ENCODE results near the gene PSMB8.

Gene PSMB8

DNA sequence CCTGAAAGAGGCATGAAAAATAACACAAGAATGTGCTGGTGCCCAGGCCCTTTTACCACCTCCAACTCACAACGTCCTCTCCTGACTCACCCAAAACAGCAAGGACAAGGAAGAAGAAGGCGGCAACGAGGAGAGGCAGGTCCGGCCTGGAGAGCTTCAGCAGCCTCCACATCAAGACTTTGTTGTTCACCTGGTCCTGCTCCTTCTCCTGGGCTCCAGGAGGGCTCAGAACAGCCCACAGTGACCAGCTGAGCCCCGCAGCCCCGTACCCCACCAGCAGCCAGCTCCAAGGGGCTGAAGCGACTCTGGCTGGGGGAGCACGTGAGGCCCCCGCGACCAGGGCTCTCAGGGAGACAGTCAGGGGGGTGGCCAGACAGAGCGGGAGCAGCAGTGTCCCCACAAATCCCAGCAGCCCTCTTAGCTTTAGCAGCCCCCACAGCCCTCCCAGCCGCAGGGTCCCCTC is 6.2 kb downstream of the PSMB8 start (continued):
- TF ChIP-seq HOXC10 (CRISPR knock-in tag; IDR thresholded peaks at IDR 0.05) (no peak), GLIS1 (tag by site-specific recombination; IDR thresholded peaks at IDR 0.05) (peak; percentile 72), ZNF561 (tag by site-specific recombination; IDR thresholded peaks at IDR 0.05; ENCODE audit: borderline replicate concordance) (0 out of 2 replicates have a peak, but pooled peaks have one; percentile 35), ZNF837 (tag by site-specific recombination; IDR thresholded peaks at IDR 0.05) (no peak), ZNF311 (tag by site-specific recombination; IDR thresholded peaks at IDR 0.05; ENCODE audit: borderline replicate concordance) (no peak)

DNA sequence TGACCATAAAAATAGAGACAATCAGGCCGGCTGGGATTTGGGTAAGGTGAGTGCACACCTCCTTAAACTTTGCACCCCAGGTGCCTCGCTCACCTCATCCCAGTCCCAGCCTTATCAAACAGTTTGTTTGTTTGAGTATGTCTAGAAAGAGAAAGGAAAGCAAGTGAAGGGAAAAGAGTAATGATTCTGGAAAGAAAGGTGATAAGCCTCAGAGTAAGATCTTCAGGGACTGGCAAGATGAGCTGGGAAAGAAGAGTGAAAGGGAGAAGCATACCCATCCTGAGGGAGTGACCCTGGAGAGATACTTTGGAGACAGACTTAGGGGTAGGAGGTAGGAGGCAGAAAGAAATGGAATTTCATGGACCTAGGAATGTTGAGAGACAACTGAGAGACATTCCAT is 7.0 kb downstream of the PSMB8 start:
- peak; percentile 90 for TF ChIP-seq PRDM1 (tag by site-specific recombination; IDR thresholded peaks at IDR 0.05)
- TF ChIP-seq ZNF155 (tag by site-specific recombination; IDR thresholded peaks at IDR 0.05), result no peak
- TF ChIP-seq, protein P1, sequence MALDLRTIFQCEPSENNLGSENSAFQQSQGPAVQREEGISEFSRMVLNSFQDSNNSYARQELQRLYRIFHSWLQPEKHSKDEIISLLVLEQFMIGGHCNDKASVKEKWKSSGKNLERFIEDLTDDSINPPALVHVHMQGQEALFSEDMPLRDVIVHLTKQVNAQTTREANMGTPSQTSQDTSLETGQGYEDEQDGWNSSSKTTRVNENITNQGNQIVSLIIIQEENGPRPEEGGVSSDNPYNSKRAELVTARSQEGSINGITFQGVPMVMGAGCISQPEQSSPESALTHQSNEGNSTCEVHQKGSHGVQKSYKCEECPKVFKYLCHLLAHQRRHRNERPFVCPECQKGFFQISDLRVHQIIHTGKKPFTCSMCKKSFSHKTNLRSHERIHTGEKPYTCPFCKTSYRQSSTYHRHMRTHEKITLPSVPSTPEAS (tag by site-specific recombination; IDR thresholded peaks at IDR 0.05), result no peak
- TF ChIP-seq, protein P2, sequence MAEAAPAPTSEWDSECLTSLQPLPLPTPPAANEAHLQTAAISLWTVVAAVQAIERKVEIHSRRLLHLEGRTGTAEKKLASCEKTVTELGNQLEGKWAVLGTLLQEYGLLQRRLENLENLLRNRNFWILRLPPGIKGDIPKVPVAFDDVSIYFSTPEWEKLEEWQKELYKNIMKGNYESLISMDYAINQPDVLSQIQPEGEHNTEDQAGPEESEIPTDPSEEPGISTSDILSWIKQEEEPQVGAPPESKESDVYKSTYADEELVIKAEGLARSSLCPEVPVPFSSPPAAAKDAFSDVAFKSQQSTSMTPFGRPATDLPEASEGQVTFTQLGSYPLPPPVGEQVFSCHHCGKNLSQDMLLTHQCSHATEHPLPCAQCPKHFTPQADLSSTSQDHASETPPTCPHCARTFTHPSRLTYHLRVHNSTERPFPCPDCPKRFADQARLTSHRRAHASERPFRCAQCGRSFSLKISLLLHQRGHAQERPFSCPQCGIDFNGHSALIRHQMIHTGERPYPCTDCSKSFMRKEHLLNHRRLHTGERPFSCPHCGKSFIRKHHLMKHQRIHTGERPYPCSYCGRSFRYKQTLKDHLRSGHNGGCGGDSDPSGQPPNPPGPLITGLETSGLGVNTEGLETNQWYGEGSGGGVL (tag by site-specific recombination; IDR thresholded peaks at IDR 0.05), result no peak
- Histone ChIP-seq H3K9me3 (ENCODE audit: control insufficient read depth, insufficient read depth, low read depth, low read length) (no peaks in the 10 kb centered on the region), H3K4me1 (ENCODE audit: control insufficient read depth, insufficient read depth, low read length) (0 out of 2 replicates have a peak, but pooled peaks cover 3% of the 10 kb centered on the region), H3K27ac (ENCODE audit: extremely low read depth, low read depth, low read length) (no peak overlapping the region), H3K4me3 (ENCODE audit: low read depth, low read length) (no peak overlapping the region), H3K36me3 (ENCODE audit: control insufficient read depth in 2 of 2, insufficient read depth in 1 of 2, low read length in 2 of 2) (peaks cover 0 to 26% of the 10 kb centered on the region in 2 experiments; a peak in 1 of 3 replicates)
- CTCF ChIA-PET, result interaction anchor here (1.8 to 6.7 kb wide), 6 partner anchors 13 to 406 kb away, joined by 5 to 355 read pairs (median 60); partner anchors contain the start of genes PSMB9 and TAP1
- POLR2A ChIA-PET, result interaction anchor here (3.5 kb wide), 1 partner anchor 135 kb away, joined by 83 read pairs; no protein-coding TSS in a partner anchor

DNA sequence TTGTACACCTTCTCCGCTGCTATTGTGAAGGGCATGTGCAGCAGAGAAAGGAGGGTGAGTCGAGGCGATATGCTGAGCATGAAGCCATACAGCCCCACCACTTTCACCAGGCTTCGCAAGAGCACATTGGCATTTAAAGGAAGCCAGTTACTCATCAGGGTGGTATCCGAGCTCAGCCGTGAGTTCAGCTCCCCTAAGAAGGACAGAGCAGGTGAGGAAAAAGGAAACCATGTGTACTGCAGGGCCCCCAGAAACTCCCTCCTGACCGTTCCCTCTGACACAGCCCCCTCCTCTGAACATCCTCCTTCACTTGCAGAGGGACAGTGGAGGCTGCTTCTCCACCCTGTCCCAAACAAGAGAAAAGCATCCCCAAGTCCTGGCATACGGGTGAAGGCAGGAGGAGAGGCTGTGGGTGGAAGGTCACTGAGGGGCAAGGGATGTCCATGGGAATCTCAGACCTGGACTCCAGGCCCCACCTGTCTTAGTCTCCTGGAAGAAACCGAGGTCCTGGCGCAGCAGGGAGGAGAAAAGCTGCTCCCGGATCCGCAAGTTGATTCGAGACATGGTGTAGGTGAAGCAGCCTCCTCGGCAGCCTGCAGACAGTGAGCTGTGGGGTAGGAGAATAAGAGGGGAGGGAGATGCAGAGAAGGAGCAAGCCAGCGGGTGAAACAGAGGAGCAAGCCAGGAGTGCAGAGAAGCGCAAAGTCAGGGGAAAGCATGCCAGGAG is 8.5 kb downstream of the PSMB8 start:
- peaks cover 3 to 41% of the 10 kb centered on the region in 2 experiments; a peak in 2 of 3 replicates for H3K36me3 ChIP-seq (ENCODE audit: control insufficient read depth in 2 of 2, insufficient read depth in 1 of 2, low read length in 2 of 2)
- no peak overlapping the region for H3K27ac ChIP-seq (ENCODE audit: extremely low read depth, low read depth, low read length)
- H3K4me3 ChIP-seq (ENCODE audit: low read depth, low read length), result no peak overlapping the region
- CTCF ChIA-PET, result interaction anchor here (0.7 to 2.9 kb wide), 2 partner anchors 33 to 567 kb away, joined by 4 to 16 read pairs; no protein-coding TSS in a partner anchor
- H3K9me3 ChIP-seq (ENCODE audit: control insufficient read depth, insufficient read depth, low read depth, low read length), result no peaks in the 10 kb centered on the region
- POLR2A ChIA-PET, result interaction anchor here (1.2 kb wide), 1 partner anchor 137 kb away, joined by 5 read pairs; no protein-coding TSS in a partner anchor
- TF ChIP-seq, protein P3, sequence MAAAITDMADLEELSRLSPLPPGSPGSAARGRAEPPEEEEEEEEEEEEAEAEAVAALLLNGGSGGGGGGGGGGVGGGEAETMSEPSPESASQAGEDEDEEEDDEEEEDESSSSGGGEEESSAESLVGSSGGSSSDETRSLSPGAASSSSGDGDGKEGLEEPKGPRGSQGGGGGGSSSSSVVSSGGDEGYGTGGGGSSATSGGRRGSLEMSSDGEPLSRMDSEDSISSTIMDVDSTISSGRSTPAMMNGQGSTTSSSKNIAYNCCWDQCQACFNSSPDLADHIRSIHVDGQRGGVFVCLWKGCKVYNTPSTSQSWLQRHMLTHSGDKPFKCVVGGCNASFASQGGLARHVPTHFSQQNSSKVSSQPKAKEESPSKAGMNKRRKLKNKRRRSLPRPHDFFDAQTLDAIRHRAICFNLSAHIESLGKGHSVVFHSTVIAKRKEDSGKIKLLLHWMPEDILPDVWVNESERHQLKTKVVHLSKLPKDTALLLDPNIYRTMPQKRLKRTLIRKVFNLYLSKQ (tag by site-specific recombination; IDR thresholded peaks at IDR 0.05; ENCODE audit: borderline replicate concordance), result no peak
- TF ChIP-seq, protein P4, sequence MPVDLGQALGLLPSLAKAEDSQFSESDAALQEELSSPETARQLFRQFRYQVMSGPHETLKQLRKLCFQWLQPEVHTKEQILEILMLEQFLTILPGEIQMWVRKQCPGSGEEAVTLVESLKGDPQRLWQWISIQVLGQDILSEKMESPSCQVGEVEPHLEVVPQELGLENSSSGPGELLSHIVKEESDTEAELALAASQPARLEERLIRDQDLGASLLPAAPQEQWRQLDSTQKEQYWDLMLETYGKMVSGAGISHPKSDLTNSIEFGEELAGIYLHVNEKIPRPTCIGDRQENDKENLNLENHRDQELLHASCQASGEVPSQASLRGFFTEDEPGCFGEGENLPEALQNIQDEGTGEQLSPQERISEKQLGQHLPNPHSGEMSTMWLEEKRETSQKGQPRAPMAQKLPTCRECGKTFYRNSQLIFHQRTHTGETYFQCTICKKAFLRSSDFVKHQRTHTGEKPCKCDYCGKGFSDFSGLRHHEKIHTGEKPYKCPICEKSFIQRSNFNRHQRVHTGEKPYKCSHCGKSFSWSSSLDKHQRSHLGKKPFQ (tag by site-specific recombination; IDR thresholded peaks at IDR 0.05), result no peak
- TF ChIP-seq, protein P5, sequence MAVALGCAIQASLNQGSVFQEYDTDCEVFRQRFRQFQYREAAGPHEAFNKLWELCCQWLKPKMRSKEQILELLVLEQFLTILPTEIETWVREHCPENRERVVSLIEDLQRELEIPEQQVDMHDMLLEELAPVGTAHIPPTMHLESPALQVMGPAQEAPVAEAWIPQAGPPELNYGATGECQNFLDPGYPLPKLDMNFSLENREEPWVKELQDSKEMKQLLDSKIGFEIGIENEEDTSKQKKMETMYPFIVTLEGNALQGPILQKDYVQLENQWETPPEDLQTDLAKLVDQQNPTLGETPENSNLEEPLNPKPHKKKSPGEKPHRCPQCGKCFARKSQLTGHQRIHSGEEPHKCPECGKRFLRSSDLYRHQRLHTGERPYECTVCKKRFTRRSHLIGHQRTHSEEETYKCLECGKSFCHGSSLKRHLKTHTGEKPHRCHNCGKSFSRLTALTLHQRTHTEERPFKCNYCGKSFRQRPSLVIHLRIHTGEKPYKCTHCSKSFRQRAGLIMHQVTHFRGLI (tag by site-specific recombination; IDR thresholded peaks at IDR 0.05), result no peak
- TF ChIP-seq KLF7 (tag by site-specific recombination; IDR thresholded peaks at IDR 0.05; ENCODE audit: borderline replicate concordance), result no peak
- TF ChIP-seq, protein P6, sequence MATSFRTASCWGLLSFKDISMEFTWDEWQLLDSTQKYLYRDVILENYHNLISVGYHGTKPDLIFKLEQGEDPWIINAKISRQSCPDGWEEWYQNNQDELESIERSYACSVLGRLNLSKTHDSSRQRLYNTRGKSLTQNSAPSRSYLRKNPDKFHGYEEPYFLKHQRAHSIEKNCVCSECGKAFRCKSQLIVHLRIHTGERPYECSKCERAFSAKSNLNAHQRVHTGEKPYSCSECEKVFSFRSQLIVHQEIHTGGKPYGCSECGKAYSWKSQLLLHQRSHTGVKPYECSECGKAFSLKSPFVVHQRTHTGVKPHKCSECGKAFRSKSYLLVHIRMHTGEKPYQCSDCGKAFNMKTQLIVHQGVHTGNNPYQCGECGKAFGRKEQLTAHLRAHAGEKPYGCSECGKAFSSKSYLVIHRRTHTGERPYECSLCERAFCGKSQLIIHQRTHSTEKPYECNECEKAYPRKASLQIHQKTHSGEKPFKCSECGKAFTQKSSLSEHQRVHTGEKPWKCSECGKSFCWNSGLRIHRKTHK (tag by site-specific recombination; IDR thresholded peaks at IDR 0.05), result no peak
- TF ChIP-seq, protein P7, sequence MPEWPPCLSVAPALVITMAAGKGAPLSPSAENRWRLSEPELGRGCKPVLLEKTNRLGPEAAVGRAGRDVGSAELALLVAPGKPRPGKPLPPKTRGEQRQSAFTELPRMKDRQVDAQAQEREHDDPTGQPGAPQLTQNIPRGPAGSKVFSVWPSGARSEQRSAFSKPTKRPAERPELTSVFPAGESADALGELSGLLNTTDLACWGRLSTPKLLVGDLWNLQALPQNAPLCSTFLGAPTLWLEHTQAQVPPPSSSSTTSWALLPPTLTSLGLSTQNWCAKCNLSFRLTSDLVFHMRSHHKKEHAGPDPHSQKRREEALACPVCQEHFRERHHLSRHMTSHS (tag by site-specific recombination; IDR thresholded peaks at IDR 0.05), result no peak
- H3K4me1 ChIP-seq (ENCODE audit: control insufficient read depth, insufficient read depth, low read length), result 0 out of 2 replicates have a peak, but pooled peaks cover 3% of the 10 kb centered on the region
